Activated CD4-positive, alpha-beta T cell treated with anti-CD3 and anti-CD28 coated beads for 36 hours (primary cell): Measurements from ENCODE around the gene STAB2. TPM values are rescaled to one million over a fixed set of nuclear protein-coding genes. Genes with fewer than 3 reads are reported as not detected.

Source experiments
- ATAC-seq: fragments of 200-7000 bp; cut with Tn5 transposase; one replicate; pipeline ENCODE4 v1.10.0; 2021; ENCODE audit warnings: mild to moderate bottlenecking, moderate library complexity
- CTCF ChIA-PET: fragments of 350-600 bp; sonication (Branson Sonifier 250); formaldehyde crosslinking; loops from one replicate; lab custom pipeline; 2021; ENCODE audit warnings: antibody characterized with exemption; lab: Charles Lee
- POLR2A ChIA-PET: fragments of 350-600 bp; sonication (Branson Sonifier 250); formaldehyde crosslinking; loops from one replicate; lab custom pipeline; 2021; ENCODE audit warnings: antibody characterized with exemption, inconsistent platforms; lab: Charles Lee
- DNase-seq: peaks from one replicate; pipeline ENCODE4 v3.0.0-alpha.2; 2020
- H3K27ac Mint-ChIP-seq: one replicate; pipeline ENCODE4 v1.8.0; 2021; ENCODE audit warnings: mixed read lengths
- H3K27me3 Mint-ChIP-seq: one replicate; pipeline ENCODE4 v1.8.0; 2021; ENCODE audit warnings: mixed read lengths
- H3K36me3 Mint-ChIP-seq: one replicate; pipeline ENCODE4 v1.8.0; 2021; ENCODE audit warnings: low read depth, mixed read lengths
- H3K4me1 Mint-ChIP-seq: one replicate; pipeline ENCODE4 v1.8.0; 2021; ENCODE audit warnings: mixed read lengths
- H3K4me3 Mint-ChIP-seq: one replicate; pipeline ENCODE4 v1.8.0; 2021; ENCODE audit warnings: mild to moderate bottlenecking, moderate library complexity, mixed read lengths
- H3K9me3 Mint-ChIP-seq: one replicate; pipeline ENCODE4 v1.8.0; 2021; ENCODE audit warnings: low read depth, mixed read lengths
- intact Hi-C, 2 experiments: fragments of 100-400 bp; cut with DNase I in 1 of 2; cut with micrococcal nuclease in 1 of 2; formaldehyde crosslinking; loops; one replicate each; pipeline versions ENCODE4 v1.14.2 to v1.15.1; 2022 to 2024; cut with DNase I, micrococcal nuclease
- total RNA-seq, 2 experiments: library from RNA; stranded (reverse); gene quantifications; one replicate each; pipeline ENCODE4 v1.2.3, GENCODE V29; 2021

STAB2 gene, protein sequence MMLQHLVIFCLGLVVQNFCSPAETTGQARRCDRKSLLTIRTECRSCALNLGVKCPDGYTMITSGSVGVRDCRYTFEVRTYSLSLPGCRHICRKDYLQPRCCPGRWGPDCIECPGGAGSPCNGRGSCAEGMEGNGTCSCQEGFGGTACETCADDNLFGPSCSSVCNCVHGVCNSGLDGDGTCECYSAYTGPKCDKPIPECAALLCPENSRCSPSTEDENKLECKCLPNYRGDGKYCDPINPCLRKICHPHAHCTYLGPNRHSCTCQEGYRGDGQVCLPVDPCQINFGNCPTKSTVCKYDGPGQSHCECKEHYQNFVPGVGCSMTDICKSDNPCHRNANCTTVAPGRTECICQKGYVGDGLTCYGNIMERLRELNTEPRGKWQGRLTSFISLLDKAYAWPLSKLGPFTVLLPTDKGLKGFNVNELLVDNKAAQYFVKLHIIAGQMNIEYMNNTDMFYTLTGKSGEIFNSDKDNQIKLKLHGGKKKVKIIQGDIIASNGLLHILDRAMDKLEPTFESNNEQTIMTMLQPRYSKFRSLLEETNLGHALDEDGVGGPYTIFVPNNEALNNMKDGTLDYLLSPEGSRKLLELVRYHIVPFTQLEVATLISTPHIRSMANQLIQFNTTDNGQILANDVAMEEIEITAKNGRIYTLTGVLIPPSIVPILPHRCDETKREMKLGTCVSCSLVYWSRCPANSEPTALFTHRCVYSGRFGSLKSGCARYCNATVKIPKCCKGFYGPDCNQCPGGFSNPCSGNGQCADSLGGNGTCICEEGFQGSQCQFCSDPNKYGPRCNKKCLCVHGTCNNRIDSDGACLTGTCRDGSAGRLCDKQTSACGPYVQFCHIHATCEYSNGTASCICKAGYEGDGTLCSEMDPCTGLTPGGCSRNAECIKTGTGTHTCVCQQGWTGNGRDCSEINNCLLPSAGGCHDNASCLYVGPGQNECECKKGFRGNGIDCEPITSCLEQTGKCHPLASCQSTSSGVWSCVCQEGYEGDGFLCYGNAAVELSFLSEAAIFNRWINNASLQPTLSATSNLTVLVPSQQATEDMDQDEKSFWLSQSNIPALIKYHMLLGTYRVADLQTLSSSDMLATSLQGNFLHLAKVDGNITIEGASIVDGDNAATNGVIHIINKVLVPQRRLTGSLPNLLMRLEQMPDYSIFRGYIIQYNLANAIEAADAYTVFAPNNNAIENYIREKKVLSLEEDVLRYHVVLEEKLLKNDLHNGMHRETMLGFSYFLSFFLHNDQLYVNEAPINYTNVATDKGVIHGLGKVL (N-terminal part only)
- not detected for total RNA-seq

DNA sequence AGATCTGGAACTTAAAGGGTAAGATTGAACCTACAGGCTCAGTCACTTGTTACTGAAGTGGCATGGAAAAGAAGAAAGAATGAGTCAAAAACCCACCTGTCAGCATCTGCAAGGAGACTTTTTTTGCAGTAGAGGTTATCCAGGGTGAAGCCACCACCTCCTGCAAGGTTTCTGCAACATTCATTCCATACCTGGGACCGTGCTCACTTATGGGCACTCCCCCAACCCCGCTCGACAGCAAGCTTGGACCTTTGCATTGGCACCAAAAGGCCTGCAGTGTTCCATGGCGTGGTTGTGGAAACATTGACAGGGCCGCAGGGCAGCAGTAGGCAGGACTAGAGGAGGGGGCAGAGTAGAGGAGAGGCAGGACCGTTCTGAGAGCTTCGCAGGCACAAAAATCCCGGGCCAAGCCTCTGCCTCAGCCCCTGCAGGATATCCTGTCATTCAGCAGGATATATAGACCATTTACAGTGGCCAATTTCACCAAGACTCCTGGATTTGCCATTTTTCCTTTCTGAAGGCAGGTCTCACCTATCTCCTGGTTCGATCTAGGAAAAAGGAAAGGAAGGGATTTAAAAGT is at the start of gene STAB2:
TSS of gene STAB2 (plus strand) at position 483 of the 580 bp plus-strand sequence. CDS start 204 bp downstream, outside the sequence.
- intact Hi-C loops: no loop called here
- Mint-ChIP-seq H3K27me3 (peaks cover 11% of the 10 kb centered on the region), H3K4me1 (no peaks in the 10 kb centered on the region), H3K36me3 (no peaks in the 10 kb centered on the region), H3K9me3 (no peaks in the 10 kb centered on the region), H3K4me3 (no peak within 1 kb of the TSS), H3K27ac (no peak within 1 kb of the TSS)
- ATAC-seq (no peak), DNase-seq (no peak)
- CTCF ChIA-PET: no interaction called here
- POLR2A ChIA-PET: no interaction called here

DNA sequence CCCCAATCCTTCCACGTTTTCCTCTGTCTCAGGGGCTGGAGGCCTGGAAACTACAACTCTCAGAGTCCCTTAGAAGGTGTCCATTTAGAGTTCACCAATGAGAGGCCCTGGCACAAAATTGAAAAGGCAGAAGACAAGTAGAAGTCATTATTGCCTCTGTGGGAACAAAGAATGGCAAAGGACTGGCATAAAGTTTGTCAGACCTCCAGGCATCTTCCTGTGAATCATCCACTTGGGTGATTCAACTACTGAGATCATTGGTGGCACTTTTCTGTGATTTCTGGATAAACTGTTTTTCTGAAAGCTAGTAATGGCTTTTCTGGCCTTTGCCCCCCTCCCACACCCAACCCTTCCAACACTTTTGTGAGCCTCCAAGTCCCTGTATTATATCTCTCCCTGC is 48.7 kb upstream of the STAB2 start:
- intact Hi-C loops: no loop called here
- peak; percentile 49 for ATAC-seq
- peaks cover 8% of the 10 kb centered on the region for H3K4me1 Mint-ChIP-seq
- H3K9me3 Mint-ChIP-seq: no peaks in the 10 kb centered on the region
- H3K4me3 Mint-ChIP-seq: no peak overlapping the region
- ChIA-PET POLR2A (no interaction called here), CTCF (interaction anchor here (1.4 kb wide), 1 partner anchor 8 kb away, joined by 4 read pairs; no protein-coding TSS in a partner anchor)
- peaks cover 3% of the 10 kb centered on the region for H3K27me3 Mint-ChIP-seq
- no peak overlapping the region for H3K27ac Mint-ChIP-seq
- H3K36me3 Mint-ChIP-seq: no peaks in the 10 kb centered on the region
- no peak for DNase-seq

DNA sequence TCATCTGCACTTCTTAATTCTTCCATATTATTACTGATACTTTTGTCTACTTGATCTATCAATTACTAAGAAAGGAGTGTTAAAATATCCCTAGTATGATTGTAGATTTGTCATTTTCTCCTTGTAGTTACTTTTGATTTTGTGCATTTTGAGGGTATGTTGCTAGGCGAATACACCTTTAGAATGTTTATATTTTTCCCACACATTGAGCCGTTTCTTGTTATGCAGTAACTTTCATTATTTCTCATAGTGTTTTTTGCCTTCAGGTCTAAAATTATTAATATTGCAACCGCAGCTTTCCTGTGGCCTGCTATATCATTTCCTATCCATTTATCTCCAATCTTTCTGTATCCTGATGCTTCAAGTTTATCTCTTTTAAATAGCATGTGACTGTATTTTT is 46.8 kb upstream of the STAB2 start:
- Mint-ChIP-seq H3K9me3 (no peaks in the 10 kb centered on the region), H3K4me3 (no peak overlapping the region), H3K4me1 (peaks cover 8% of the 10 kb centered on the region), H3K36me3 (no peaks in the 10 kb centered on the region), H3K27me3 (peaks cover 3% of the 10 kb centered on the region), H3K27ac (no peak overlapping the region)
- ATAC-seq (no peak), DNase-seq (no peak)
- intact Hi-C loops: no loop called here
- CTCF ChIA-PET: no interaction called here
- POLR2A ChIA-PET: no interaction called here

DNA sequence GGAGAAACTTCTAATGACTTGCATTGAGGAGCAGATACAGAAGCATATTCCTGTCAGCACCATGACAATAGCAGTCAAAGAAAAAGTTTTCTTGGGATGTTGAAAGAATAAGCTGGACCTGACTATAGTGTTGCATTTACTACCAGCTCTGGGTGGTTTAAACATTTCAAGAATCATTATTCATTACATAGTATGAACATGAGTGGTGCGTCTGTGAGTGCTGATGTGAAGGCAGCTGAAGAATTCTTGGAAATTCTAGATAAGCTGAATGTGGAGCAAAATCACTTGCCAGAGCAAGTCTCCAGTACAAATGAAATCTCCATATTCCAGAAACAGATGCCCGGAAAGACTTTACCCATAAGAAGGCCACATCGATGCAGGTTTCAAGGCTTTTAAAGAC is 45.0 kb upstream of the STAB2 start:
- Mint-ChIP-seq H3K4me1 (peaks cover 8% of the 10 kb centered on the region), H3K27me3 (peaks cover 8% of the 10 kb centered on the region), H3K27ac (no peak overlapping the region), H3K36me3 (no peaks in the 10 kb centered on the region), H3K9me3 (no peaks in the 10 kb centered on the region), H3K4me3 (no peak overlapping the region)
- ATAC-seq: no peak
- no peak for DNase-seq
- CTCF ChIA-PET: interaction anchor here (1.5 kb wide), 1 partner anchor 593 kb away, joined by 4 read pairs; no protein-coding TSS in a partner anchor
- intact Hi-C loops: no loop called here
- POLR2A ChIA-PET: no interaction called here

DNA sequence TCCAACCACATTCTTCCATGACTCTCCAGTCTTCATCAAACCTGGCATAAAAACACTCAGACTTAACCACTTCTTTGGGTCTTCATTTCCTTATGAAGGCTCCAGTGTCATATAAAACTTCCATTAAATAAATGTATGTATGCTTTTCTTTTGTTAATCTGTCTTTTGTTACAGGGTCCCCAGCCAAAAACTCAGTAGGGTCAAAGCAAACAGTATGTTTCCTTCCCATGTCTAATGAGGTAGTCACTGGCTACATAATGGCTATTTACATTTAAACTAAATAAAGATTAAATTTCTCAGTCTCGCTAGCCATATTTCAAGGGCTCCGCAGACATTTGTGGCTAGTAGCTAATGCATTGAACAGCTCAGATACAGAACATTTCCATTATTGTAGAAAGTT is 40.1 kb upstream of the STAB2 start:
- intact Hi-C loops: no loop called here
- H3K4me3 Mint-ChIP-seq: no peak overlapping the region
- CTCF ChIA-PET: interaction anchor here (0.7 to 6.3 kb wide), 8 partner anchors 9 to 664 kb away, joined by 3 to 52 read pairs (median 4); partner anchors contain the start of gene C12orf42

DNA sequence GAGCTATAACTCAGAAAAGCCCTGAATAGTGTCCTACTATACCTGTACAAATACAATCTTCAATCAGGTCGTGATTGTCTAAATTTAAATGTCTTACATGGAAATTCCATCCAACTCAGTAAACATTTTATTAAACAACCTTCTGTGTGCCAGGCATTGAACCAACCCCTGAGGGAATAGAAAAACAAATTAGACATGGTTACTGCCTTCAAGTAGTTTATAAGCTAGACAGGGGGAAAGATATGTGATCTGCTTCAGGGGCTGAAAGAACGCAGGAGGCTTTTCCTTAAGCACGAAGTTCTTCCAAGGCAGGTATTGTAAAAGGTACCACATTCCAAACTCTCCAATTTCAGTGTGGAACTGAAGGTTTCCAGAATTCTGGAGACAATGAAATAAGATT is 39.7 kb upstream of the STAB2 start:
- CTCF ChIA-PET: interaction anchor here (0.7 to 6.3 kb wide), 10 partner anchors 10 to 664 kb away, joined by 3 to 52 read pairs (median 4); partner anchors contain the start of gene C12orf42
- no peak overlapping the region for H3K4me3 Mint-ChIP-seq
- H3K36me3 Mint-ChIP-seq: no peaks in the 10 kb centered on the region
- no peak overlapping the region for H3K27ac Mint-ChIP-seq
- intact Hi-C loops: no loop called here
- POLR2A ChIA-PET: no interaction called here
- peaks cover 5% of the 10 kb centered on the region for H3K4me1 Mint-ChIP-seq
- DNase-seq (no peak), ATAC-seq (no peak)
- no peaks in the 10 kb centered on the region for H3K9me3 Mint-ChIP-seq
- peaks cover 12% of the 10 kb centered on the region for H3K27me3 Mint-ChIP-seq

More for the DNA sequence above, 40.1 kb upstream of the STAB2 start:
- Mint-ChIP-seq H3K27ac (no peak overlapping the region), H3K4me1 (peaks cover 5% of the 10 kb centered on the region), H3K36me3 (no peaks in the 10 kb centered on the region), H3K27me3 (peaks cover 10% of the 10 kb centered on the region), H3K9me3 (no peaks in the 10 kb centered on the region)
- no peak for DNase-seq
- no peak for ATAC-seq
- POLR2A ChIA-PET: no interaction called here

DNA sequence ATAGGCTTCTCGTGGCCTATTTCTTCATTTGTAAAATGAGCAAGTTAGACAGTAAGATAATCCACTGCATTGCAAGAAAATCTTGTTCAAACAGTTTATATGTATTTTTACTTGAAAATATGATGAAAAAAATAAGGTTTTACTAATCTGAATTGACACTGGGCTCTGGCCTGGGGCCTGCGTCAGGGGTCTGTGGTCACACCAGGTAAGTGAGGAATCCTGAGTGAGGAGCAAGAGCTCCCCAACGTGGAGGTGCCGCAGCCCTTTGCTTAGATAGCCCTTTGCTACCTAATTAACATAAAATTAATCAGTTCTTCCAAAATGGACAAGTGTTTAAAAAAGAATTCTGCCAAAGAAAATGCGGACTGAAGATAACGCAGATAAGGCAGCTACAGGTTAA is 39.1 kb upstream of the STAB2 start:
- POLR2A ChIA-PET: no interaction called here
- intact Hi-C loops: loop anchor here (1.0 to 2.0 kb wide), 6 partner anchors 43 to 1609 kb away; no protein-coding TSS in a partner anchor
- H3K27me3 Mint-ChIP-seq: peaks cover 17% of the 10 kb centered on the region

DNA sequence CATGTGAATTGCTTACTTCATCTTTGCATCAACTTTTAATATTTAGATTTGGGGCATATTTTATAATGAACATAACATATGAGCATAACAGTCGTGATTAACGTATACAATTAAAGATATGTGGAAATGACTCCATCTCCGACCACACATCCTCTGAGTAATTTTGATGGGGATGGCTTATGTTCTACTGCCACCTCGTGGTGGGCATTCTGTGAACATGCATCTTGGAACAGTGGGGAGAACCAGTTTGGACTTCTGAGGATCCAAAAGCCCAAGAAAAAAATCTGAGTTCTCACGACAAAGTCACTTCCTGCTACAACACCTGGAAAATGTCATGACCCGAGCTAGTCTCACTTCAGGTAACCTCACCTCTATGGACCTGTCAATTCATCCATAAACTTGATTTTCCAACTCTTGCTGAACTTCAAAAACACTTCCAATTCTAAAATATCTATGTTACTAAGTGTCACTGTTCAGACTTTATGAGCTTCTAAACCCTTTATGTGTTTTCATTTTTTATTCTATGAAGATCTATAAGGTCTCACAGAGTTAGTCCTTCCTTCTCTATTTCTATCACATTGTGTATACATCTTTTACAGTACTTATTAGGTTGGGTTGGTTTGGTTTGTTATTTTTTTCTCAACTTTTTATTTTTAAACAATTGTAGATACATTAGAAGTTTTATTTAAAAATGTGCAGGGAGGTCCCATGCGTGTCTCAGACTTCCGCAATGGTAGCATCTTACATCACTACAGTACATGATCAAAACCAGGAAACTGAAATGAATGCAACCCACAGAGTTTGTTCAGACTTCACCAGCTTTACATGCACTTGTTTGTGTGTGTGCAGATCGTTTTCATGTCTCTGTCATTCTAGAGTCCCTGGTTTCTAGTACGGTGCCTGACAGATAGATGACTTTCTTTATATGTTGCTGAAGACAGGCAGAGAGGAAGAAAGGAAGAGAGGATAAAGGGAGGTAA is 38.2 kb upstream of the STAB2 start:
- Mint-ChIP-seq H3K9me3 (no peaks in the 10 kb centered on the region), H3K4me1 (peaks cover 5% of the 10 kb centered on the region), H3K27ac (no peak overlapping the region), H3K27me3 (peaks cover 17% of the 10 kb centered on the region), H3K36me3 (no peaks in the 10 kb centered on the region), H3K4me3 (no peak overlapping the region)
- peak; percentile 85 for DNase-seq
- intact Hi-C loops: loop anchor here (1.0 to 2.0 kb wide), 6 partner anchors 44 to 1610 kb away; no protein-coding TSS in a partner anchor
- CTCF ChIA-PET: interaction anchor here (0.6 to 6.3 kb wide), 20 partner anchors 12 to 1630 kb away, joined by 3 to 52 read pairs (median 3); partner anchors contain the start of gene C12orf42
- POLR2A ChIA-PET: no interaction called here
- peak; percentile 79 for ATAC-seq

More for the DNA sequence above, 39.1 kb upstream of the STAB2 start:
- DNase-seq: no peak
- Mint-ChIP-seq H3K36me3 (no peaks in the 10 kb centered on the region), H3K9me3 (no peaks in the 10 kb centered on the region), H3K4me1 (peaks cover 5% of the 10 kb centered on the region), H3K27ac (no peak overlapping the region), H3K4me3 (no peak overlapping the region)
- ATAC-seq: no peak
- CTCF ChIA-PET: interaction anchor here (0.6 to 6.3 kb wide), 15 partner anchors 11 to 1574 kb away, joined by 3 to 52 read pairs (median 3); partner anchors contain the start of gene C12orf42

DNA sequence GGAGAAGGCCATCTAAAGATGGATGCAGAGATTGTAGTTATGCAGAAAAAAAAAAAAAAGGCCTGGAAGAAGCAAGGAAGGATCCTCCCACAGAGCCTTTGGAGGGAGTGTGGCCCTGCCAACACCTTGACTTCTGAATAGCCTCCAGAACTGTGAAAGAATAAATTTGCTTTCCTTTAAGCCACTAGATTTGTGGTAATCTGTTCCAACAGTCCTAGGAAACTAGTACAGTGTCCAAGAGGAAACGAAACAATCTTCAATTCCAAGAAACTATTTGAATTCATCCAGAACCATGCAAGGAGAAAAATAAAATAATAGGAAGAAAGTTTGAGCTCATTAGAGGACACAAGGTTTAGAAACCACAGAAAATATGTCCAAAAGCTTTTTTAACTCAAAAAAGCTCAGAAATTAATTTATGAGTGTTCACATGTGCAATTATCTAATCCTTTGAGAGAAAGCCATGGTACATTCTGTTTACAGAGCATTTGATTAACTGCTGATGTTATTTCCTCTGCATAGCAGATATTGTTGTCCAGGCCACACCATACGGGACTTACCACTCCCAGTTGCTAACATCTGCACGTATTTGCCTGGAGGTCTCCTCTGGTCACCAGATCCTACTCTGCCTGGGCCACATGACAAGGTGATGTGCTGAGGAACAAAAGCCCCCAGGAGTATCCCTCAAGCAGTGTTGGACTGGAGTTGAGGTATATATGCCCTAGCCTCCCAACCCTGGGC is 30.0 kb upstream of the STAB2 start:
- ATAC-seq: no peak
- no peak overlapping the region for H3K27ac Mint-ChIP-seq
- no peak for DNase-seq
- no peak overlapping the region for H3K4me3 Mint-ChIP-seq
- CTCF ChIA-PET: no interaction called here
- POLR2A ChIA-PET: no interaction called here
- no peaks in the 10 kb centered on the region for H3K4me1 Mint-ChIP-seq
- peaks cover 15% of the 10 kb centered on the region for H3K27me3 Mint-ChIP-seq
- H3K9me3 Mint-ChIP-seq: no peaks in the 10 kb centered on the region
- H3K36me3 Mint-ChIP-seq: no peaks in the 10 kb centered on the region
- intact Hi-C loops: no loop called here
